Sigmoid colon (tissue), 4 donors: ENCODE measurements around the gene OR1E1.

Experiments
- POLR2A ChIP-seq, 2 donors: fragments of 450-650 bp; IDR thresholded peaks; one replicate each; pipeline ENCODE4 v1.6.1; 2016; ENCODE audit warnings: antibody characterized with exemption in 2 of 2, mild to moderate bottlenecking in 2 of 2, moderate library complexity in 2 of 2
- POLR2AphosphoS5 ChIP-seq, 4 donors: sonication (generic); formaldehyde crosslinking; IDR thresholded peaks; one replicate each; pipeline ENCODE4 v1.6.1; 2017; ENCODE audit warnings: antibody characterized with exemption in 4 of 4
- TF ChIP-seq, protein P1 (sequence below), 4 experiments: fragments of 450-650 bp in 3 of 4; fragments of 200-600 bp in 1 of 4; IDR thresholded peaks; one replicate each; pipeline ENCODE4 v1.5.1; 2016 to 2019; ENCODE audit warnings: antibody characterized with exemption in 4 of 4, mild to moderate bottlenecking in 3 of 4, moderate library complexity in 2 of 4

DNA sequence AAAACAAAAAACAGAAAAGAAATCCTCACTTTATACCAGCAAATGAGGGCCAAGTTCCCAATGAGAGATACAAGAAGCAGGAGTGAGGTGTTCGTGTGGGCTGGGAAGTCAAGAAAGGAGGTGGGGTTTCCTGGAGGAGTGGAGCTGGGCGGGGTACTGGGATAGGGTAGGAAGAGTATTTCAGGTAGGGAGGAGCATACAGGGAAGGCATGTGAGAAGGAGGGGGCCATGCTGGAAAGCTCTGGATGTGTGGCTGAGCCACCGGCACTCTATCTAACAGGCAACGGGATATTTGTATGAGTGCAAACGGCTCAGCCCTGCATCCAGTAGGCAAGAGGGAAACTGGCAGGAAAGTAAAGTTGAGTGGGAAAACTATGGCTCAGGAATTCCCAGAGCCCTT is 16.3 kb downstream of the OR1E1 start:
- TF ChIP-seq, protein P1, sequence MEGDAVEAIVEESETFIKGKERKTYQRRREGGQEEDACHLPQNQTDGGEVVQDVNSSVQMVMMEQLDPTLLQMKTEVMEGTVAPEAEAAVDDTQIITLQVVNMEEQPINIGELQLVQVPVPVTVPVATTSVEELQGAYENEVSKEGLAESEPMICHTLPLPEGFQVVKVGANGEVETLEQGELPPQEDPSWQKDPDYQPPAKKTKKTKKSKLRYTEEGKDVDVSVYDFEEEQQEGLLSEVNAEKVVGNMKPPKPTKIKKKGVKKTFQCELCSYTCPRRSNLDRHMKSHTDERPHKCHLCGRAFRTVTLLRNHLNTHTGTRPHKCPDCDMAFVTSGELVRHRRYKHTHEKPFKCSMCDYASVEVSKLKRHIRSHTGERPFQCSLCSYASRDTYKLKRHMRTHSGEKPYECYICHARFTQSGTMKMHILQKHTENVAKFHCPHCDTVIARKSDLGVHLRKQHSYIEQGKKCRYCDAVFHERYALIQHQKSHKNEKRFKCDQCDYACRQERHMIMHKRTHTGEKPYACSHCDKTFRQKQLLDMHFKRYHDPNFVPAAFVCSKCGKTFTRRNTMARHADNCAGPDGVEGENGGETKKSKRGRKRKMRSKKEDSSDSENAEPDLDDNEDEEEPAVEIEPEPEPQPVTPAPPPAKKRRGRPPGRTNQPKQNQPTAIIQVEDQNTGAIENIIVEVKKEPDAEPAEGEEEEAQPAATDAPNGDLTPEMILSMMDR (IDR thresholded peaks at IDR 0.05) = no peak
- TF ChIP-seq POLR2AphosphoS5 (IDR thresholded peaks at IDR 0.05) = no peak
- TF ChIP-seq POLR2A (IDR thresholded peaks at IDR 0.05) = no peak
